Upper lobe of right lung (tissue), 1 donor: ENCODE results near the gene ADGRG6. TPM values are rescaled to one million over a fixed set of nuclear protein-coding genes. Genes with fewer than 3 reads are reported as not detected.

Source experiments
- ATAC-seq: fragments of 200-7000 bp; cut with Tn5 transposase; one replicate; pipeline ENCODE4 v1.9.1; 2020; ENCODE audit warnings: mild to moderate bottlenecking, moderate library complexity
- DNase-seq: peaks from one replicate; pipeline ENCODE4 v3.0.0-alpha.2; 2020
- H3K27ac ChIP-seq: fragments of 200-600 bp; one replicate; pipeline ENCODE4 v1.8.0; 2022
- H3K27me3 ChIP-seq: fragments of 200-600 bp; one replicate; pipeline ENCODE4 v1.8.0; 2022; ENCODE audit warnings: mild to moderate bottlenecking
- H3K36me3 ChIP-seq: fragments of 200-600 bp; one replicate; pipeline ENCODE4 v1.8.0; 2022
- H3K4me1 ChIP-seq: fragments of 200-600 bp; one replicate; pipeline ENCODE4 v1.8.0; 2022
- H3K4me3 ChIP-seq: fragments of 200-600 bp; one replicate; pipeline ENCODE4 v1.8.0; 2022; ENCODE audit warnings: mild to moderate bottlenecking
- H3K9me3 ChIP-seq: fragments of 200-600 bp; one replicate; pipeline ENCODE4 v1.8.0; 2022
- intact Hi-C: fragments of 100-400 bp; cut with DNase I; formaldehyde crosslinking; loops from one replicate; pipeline ENCODE4 v1.11.0; 2022
- total RNA-seq: library from RNA; stranded (reverse); fragmentation: NEBNext Ultra II Directional; extraction: Animal tissue kit (Norgen Biotek cat#: 25700); gene quantifications from one replicate; pipeline ENCODE4 v1.2.1, GENCODE V29; 2021
- TF ChIP-seq, protein P1 (sequence below): fragments of 200-600 bp; IDR thresholded peaks from one replicate; pipeline ENCODE4 v1.8.0; 2022; ENCODE audit warnings: antibody characterized with exemption
- donor health status: DM: no; HTN: yes; CAD: no; lungs with severe emphysema.

ADGRG6 gene
- total RNA-seq, 1 donor from 2014 or later, result 47.6 TPM

DNA sequence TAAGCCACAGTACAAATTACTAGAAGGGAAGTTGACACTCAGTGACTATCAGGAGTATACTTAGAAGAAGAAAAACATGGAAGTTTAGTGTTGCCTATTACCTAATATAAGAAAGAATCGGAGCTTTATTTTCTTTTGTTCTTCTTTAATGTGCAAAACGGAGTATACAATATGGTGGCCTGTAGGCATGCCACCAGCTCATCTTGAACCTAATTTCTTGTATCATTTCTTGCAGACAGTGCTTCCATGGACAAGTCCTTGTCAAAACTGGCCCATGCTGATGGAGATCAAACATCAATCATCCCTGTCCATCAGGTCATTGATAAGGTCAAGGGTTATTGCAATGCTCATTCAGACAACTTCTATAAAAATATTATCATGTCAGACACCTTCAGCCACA lies 141.3 kb downstream of the ADGRG6 start:
- Histone ChIP-seq H3K9me3 (no peaks in the 10 kb centered on the region), H3K36me3 (no peaks in the 10 kb centered on the region), H3K27ac (no peak overlapping the region), H3K27me3 (no peaks in the 10 kb centered on the region), H3K4me1 (no peaks in the 10 kb centered on the region), H3K4me3 (no peak overlapping the region)
- DNase-seq (no peak), ATAC-seq (no peak)
- intact Hi-C loops, result no loop called here
- TF ChIP-seq, protein P1, sequence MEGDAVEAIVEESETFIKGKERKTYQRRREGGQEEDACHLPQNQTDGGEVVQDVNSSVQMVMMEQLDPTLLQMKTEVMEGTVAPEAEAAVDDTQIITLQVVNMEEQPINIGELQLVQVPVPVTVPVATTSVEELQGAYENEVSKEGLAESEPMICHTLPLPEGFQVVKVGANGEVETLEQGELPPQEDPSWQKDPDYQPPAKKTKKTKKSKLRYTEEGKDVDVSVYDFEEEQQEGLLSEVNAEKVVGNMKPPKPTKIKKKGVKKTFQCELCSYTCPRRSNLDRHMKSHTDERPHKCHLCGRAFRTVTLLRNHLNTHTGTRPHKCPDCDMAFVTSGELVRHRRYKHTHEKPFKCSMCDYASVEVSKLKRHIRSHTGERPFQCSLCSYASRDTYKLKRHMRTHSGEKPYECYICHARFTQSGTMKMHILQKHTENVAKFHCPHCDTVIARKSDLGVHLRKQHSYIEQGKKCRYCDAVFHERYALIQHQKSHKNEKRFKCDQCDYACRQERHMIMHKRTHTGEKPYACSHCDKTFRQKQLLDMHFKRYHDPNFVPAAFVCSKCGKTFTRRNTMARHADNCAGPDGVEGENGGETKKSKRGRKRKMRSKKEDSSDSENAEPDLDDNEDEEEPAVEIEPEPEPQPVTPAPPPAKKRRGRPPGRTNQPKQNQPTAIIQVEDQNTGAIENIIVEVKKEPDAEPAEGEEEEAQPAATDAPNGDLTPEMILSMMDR, result no peak

DNA sequence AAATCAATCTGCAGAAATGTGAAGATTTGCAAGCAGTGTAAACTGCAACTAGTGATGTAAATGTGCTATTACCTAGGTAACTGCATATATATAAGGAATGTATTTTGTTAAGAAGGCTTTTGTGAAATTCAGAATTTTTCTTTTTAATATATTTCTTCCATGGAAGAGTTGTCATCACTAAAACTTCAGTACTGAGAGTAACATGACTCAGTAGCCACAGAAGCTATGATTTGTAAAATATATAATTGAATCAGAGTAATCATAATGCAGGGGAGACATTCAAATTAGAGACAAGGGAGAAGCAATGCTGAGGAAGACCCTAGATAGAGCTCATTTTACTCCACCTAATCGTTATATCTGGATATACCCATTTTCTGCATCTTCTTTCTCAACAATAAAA lies 141.7 kb downstream of the ADGRG6 start:
- H3K9me3 ChIP-seq, result no peaks in the 10 kb centered on the region
- no peak for ATAC-seq
- H3K27ac ChIP-seq, result no peak overlapping the region
- DNase-seq, result no peak
- no peaks in the 10 kb centered on the region for H3K4me1 ChIP-seq
- H3K36me3 ChIP-seq, result no peaks in the 10 kb centered on the region
- H3K4me3 ChIP-seq, result no peak overlapping the region
- no peaks in the 10 kb centered on the region for H3K27me3 ChIP-seq
- TF ChIP-seq, protein P1, result no peak
- intact Hi-C loops, result no loop called here

DNA sequence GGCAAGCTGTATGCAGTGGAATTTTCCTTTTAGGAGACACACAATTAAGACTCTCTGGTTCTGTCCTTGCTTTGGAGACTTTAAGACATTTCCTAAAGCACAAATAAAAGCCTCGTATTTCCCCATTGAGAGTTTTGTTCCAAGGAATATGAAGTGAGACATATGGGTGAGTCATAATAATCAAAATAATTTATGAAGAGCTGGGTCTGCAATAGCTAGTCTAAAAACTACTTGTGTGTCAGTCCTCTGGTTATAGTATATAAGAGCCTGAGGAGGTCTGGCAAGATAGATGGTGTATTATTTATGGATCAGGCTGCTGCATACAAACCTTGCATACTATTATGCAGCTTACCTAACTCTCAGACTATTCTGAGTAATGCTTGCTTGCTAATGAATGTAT lies 142.6 kb downstream of the ADGRG6 start:
- intact Hi-C loops, result no loop called here
- no peak overlapping the region for H3K27ac ChIP-seq
- DNase-seq, result no peak
- H3K27me3 ChIP-seq, result no peaks in the 10 kb centered on the region
- no peak overlapping the region for H3K4me3 ChIP-seq
- TF ChIP-seq, protein P1, result no peak
- H3K9me3 ChIP-seq, result no peaks in the 10 kb centered on the region
- no peaks in the 10 kb centered on the region for H3K36me3 ChIP-seq
- H3K4me1 ChIP-seq, result no peaks in the 10 kb centered on the region
- no peak for ATAC-seq

DNA sequence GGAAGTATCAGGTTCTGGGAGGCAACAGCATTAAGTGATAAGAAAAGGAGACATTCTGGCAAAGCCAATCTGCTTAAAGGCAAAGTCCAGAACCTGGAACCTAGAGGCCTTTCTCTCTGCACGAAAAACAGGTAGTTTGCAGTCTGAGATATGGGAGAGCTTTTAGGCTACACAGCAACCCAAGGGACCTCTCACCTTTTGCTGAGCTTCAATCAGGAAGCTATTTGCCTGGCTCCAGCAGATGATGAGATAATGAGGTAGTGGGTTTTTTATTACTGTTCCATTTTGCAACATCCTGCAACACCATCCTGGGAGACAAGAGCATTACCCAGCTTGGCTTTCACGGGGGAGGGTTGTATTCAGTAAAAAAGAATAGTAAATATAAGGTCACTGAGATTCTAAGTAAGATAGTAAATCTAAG lies 143.1 kb downstream of the ADGRG6 start:
- Histone ChIP-seq H3K27ac (no peak overlapping the region), H3K4me3 (no peak overlapping the region), H3K4me1 (no peaks in the 10 kb centered on the region), H3K9me3 (no peaks in the 10 kb centered on the region), H3K27me3 (no peaks in the 10 kb centered on the region), H3K36me3 (no peaks in the 10 kb centered on the region)
- intact Hi-C loops, result no loop called here
- DNase-seq (no peak), ATAC-seq (no peak)
- TF ChIP-seq, protein P1, result no peak

DNA sequence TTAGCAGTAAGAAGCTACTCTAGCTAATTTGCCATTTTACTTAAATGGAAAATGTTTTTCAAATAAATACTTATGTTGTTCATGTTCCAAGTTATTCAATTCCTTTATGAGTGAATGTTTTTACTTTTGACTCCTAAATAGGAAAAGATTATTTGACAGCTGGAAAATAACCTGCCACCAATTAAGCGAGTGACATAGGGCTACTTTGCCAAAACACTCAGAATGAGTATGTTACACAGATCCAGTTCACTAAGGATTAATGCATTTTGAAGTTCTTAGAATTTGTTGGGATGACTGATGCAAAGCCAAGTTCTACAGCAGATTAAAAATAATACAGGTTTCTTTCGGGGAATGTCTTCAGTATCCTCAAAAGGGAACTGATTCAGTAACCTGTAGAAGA lies 144.4 kb downstream of the ADGRG6 start:
- H3K4me1 ChIP-seq, result no peaks in the 10 kb centered on the region
- H3K36me3 ChIP-seq, result no peaks in the 10 kb centered on the region
- H3K9me3 ChIP-seq, result no peaks in the 10 kb centered on the region
- DNase-seq (no peak), ATAC-seq (no peak)
- no peaks in the 10 kb centered on the region for H3K27me3 ChIP-seq
- no peak overlapping the region for H3K27ac ChIP-seq
- TF ChIP-seq, protein P1, result no peak
- intact Hi-C loops, result no loop called here
- no peak overlapping the region for H3K4me3 ChIP-seq

DNA sequence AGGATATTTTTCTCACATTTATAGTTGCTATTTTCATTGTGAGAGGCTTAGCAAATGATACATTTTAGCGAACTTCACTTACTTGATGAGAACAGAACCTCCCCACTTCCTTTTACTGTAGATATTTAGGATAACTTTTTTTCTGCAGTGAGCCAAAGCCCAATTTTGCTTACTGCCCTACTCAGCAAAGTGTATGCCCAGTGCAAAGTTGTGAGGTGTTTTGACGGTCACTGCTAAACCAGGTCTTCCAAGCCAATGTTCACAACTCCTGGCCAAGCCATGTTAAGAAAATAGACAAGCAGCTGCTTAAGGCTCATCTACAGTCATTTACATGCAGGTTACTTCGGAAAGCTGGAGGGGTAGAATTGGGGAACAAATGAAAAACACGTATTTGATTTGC lies 144.8 kb downstream of the ADGRG6 start:
- intact Hi-C loops, result no loop called here
- ATAC-seq, result no peak
- TF ChIP-seq, protein P1, result no peak

More for the DNA sequence above, 144.8 kb downstream of the ADGRG6 start:
- H3K36me3 ChIP-seq, result no peaks in the 10 kb centered on the region
- H3K27me3 ChIP-seq, result no peaks in the 10 kb centered on the region
- no peaks in the 10 kb centered on the region for H3K9me3 ChIP-seq
- no peak for DNase-seq
- no peak overlapping the region for H3K27ac ChIP-seq
- H3K4me1 ChIP-seq, result no peaks in the 10 kb centered on the region
- no peak overlapping the region for H3K4me3 ChIP-seq
